ENCODE measurements around the gene PRUNE2.

PRUNE2 gene

GRCh38 chr9:76729980-76730737, 175.8 kb downstream of the PRUNE2 start:
- no peak for DNase-seq

GRCh38 chr9:76729116-76729515, 176.8 kb downstream of the PRUNE2 start:
- no peak for DNase-seq

GRCh38 chr9:76725885-76726284, 180.0 kb downstream of the PRUNE2 start:
- DNase-seq: no peak

- DNase-seq: no peak
Observed at GRCh38 chr9:76725011-76725546, 180.8 kb downstream of the PRUNE2 start.

- DNase-seq: no peak
Observed at GRCh38 chr9:76720245-76720644, 185.7 kb downstream of the PRUNE2 start.

- no peak for DNase-seq
Observed at GRCh38 chr9:76718166-76718565, 187.7 kb downstream of the PRUNE2 start.

GRCh38 chr9:76717613-76718012, 188.3 kb downstream of the PRUNE2 start:
- no peak for DNase-seq

GRCh38 chr9:76717176-76717575, 188.7 kb downstream of the PRUNE2 start:
- no peak for DNase-seq

GRCh38 chr9:76716085-76716672, 189.7 kb downstream of the PRUNE2 start:
- DNase-seq: no peak

GRCh38 chr9:76713381-76713780, 192.5 kb downstream of the PRUNE2 start:
- DNase-seq: no peak

GRCh38 chr9:76709020-76709419, 196.9 kb downstream of the PRUNE2 start:
- no peak for DNase-seq

GRCh38 chr9:76707510-76707909, 198.4 kb downstream of the PRUNE2 start:
- no peak for DNase-seq

- DNase-seq: peak; percentile 35
Observed at GRCh38 chr9:76704593-76705204, 201.2 kb downstream of the PRUNE2 start.

- no peak for DNase-seq
Observed at GRCh38 chr9:76703270-76703669, 202.6 kb downstream of the PRUNE2 start.

GRCh38 chr9:76701441-76702039, 204.4 kb downstream of the PRUNE2 start:
- peak; percentile 73 for DNase-seq

- DNase-seq: no peak
Observed at GRCh38 chr9:76700916-76701315, 205.0 kb downstream of the PRUNE2 start.

GRCh38 chr9:76699971-76700370, 205.9 kb downstream of the PRUNE2 start:
- DNase-seq: no peak

- DNase-seq: no peak
Observed at GRCh38 chr9:76697554-76697953, 208.4 kb downstream of the PRUNE2 start.

- no peak for DNase-seq
Observed at GRCh38 chr9:76697081-76697480, 208.8 kb downstream of the PRUNE2 start.

- DNase-seq: no peak
Observed at GRCh38 chr9:76693912-76694311, 212.0 kb downstream of the PRUNE2 start.

GRCh38 chr9:76692458-76693129, 213.3 kb downstream of the PRUNE2 start:
- DNase-seq: no peak

- peak; percentile 44 for DNase-seq
Observed at GRCh38 chr9:76691517-76692313, 214.2 kb downstream of the PRUNE2 start.
